Lung (tissue), 12 donors: ENCODE data around the gene CDH23. TPM values are rescaled to one million over a fixed set of nuclear protein-coding genes. Genes with fewer than 3 reads are reported as not detected.

ENCODE experiments used
- ATAC-seq: fragments of 200-7000 bp; cut with Tn5 transposase; one replicate; pipeline ENCODE4 v1.9.1; 2020; ENCODE audit warnings: moderate number of reproducible peaks; ENCODE audit not compliant: insufficient read depth, low FRiP score
- DNase-seq, 3 donors: peaks; one replicate each; pipeline ENCODE4 v3.0.0-alpha.2; 2013 to 2017
- H3K27ac ChIP-seq, 2 donors: one replicate each; pipeline ENCODE4 v1.5.1; 2013; ENCODE audit warnings: mild to moderate bottlenecking in 2 of 2, moderate library complexity in 2 of 2, control low read depth in 1 of 2, inconsistent platforms in 1 of 2, low read depth in 1 of 2, low read length in 1 of 2
- H3K27me3 ChIP-seq, 3 donors: one replicate each; pipeline ENCODE4 v1.5.1; 2013; ENCODE audit warnings: low read length in 2 of 3; ENCODE audit not compliant: control insufficient read depth in 3 of 3, insufficient read depth in 3 of 3
- H3K36me3 ChIP-seq, 4 donors: one replicate each; pipeline ENCODE4 v1.5.1; 2013; ENCODE audit warnings: low read length in 4 of 4, mild to moderate bottlenecking in 1 of 4, moderate library complexity in 1 of 4; ENCODE audit not compliant: control insufficient read depth in 4 of 4, insufficient read depth in 4 of 4
- H3K4me1 ChIP-seq, 5 donors: one replicate each; pipeline ENCODE4 v1.5.1; 2013; ENCODE audit warnings: low read length in 5 of 5, mild to moderate bottlenecking in 2 of 5, moderate library complexity in 1 of 5; ENCODE audit not compliant: control insufficient read depth in 5 of 5, insufficient read depth in 5 of 5
- H3K4me3 ChIP-seq: one replicate; pipeline ENCODE4 v1.5.1; 2013; ENCODE audit warnings: mild to moderate bottlenecking, control low read depth, moderate library complexity
- H3K9ac ChIP-seq, 2 donors: one replicate each; pipeline ENCODE4 v1.5.1; 2013; ENCODE audit warnings: low read length in 2 of 2, control low read depth in 1 of 2; ENCODE audit not compliant: insufficient read depth in 1 of 2
- H3K9me3 ChIP-seq, 4 donors: one replicate each; pipeline ENCODE4 v1.5.1; 2013; ENCODE audit warnings: low read length in 3 of 4, mild to moderate bottlenecking in 1 of 4, moderate library complexity in 1 of 4; ENCODE audit not compliant: control insufficient read depth in 4 of 4, insufficient read depth in 3 of 4
- CTCF ChIP-seq: IDR thresholded peaks from 2 replicates; pipeline ENCODE4 v1.5.1; 2012; ENCODE audit warnings: mild to moderate bottlenecking; ENCODE audit errors: control extremely low read depth, extremely low read depth
- WGBS, 2 donors: extraction: QIAGEN DNeasy Blood & Tissue Kit; methylation state at CpG; one replicate each; pipeline ENCODE4 v1.1.7; 2013; 5-methylcytosine and 5-hydroxymethylcytosine counted together
- polyA plus RNA-seq, 2 donors: library from polyadenylated mRNA; stranded (reverse); fragments of 200-250 nt; gene quantifications; one replicate each; pipeline ENCODE4 v1.2.1, GENCODE V29; 2013
- total RNA-seq, 2 donors: library from RNA; depleted of rRNA in 1 of 2; stranded (reverse); fragments of >200 nt in 1 of 2; gene quantifications; one replicate each; pipeline ENCODE4 v1.2.1, GENCODE V29; 2014 to 2021
- donor health status: control.
- donor health status: control.
- donor health status: Bipolar disorder and iron deficiency.
- donor health status: healthy.
- donor health status: DM: yes; HTN: yes; CAD: no.

CDH23 gene
- total and polyA plus RNA-seq, 4 donors = 4.5 to 29.5 (median 6.0) TPM

GRCh38 chr10:71614946-71615345 is 218.2 kb downstream of the CDH23 start:
- TF ChIP-seq CTCF = no peak
- DNase-seq = no peak
- Histone ChIP-seq H3K4me1 (peaks cover 0 to 9% (median 0%) of the 10 kb centered on the region in 5 donors), H3K9ac (no peak overlapping the region), H3K4me3 (no peak overlapping the region), H3K9me3 (no peaks in the 10 kb centered on the region), H3K27ac (no peak overlapping the region), H3K36me3 (no peaks in the 10 kb centered on the region), H3K27me3 (peaks cover 0 to 3% (median 0%) of the 10 kb centered on the region in 3 donors)
- 89 to 94% methylated on average over 5 of the region's 5 CpGs for WGBS, 2 donors
- ATAC-seq = no peak

GRCh38 chr10:71615538-71616329 is 219.0 kb downstream of the CDH23 start:
- DNase-seq (no peak), ATAC-seq (no peak)

GRCh38 chr10:71616817-71617654 is 220.3 kb downstream of the CDH23 start:
- ATAC-seq = no peak
- TF ChIP-seq CTCF = no peak
- peaks cover 0 to under 1% (median 0%) of the 10 kb centered on the region in 3 donors for H3K27me3 ChIP-seq
- peaks cover 6 to 18% (median 12%) of the 10 kb centered on the region in 5 donors for H3K4me1 ChIP-seq
- 93 to 94% methylated on average over 12 of the region's 12 CpGs for WGBS, 2 donors
- H3K27ac ChIP-seq = no peak overlapping the region
- H3K9me3 ChIP-seq = no peaks in the 10 kb centered on the region
- no peaks in the 10 kb centered on the region for H3K36me3 ChIP-seq
- H3K9ac ChIP-seq = no peak overlapping the region
- no peak for DNase-seq
- H3K4me3 ChIP-seq = no peak overlapping the region

More at GRCh38 chr10:71615538-71616329, 219.0 kb downstream of the CDH23 start:
- no peak overlapping the region for H3K4me3 ChIP-seq
- H3K27me3 ChIP-seq = peaks cover 0 to 3% (median 0%) of the 10 kb centered on the region in 3 donors
- no peak overlapping the region for H3K9ac ChIP-seq
- WGBS, 2 donors = 89 to 92% methylated on average over 24 of the region's 24 CpGs
- H3K27ac ChIP-seq = no peak overlapping the region
- peaks cover 2 to 9% (median 5%) of the 10 kb centered on the region in 5 donors for H3K4me1 ChIP-seq
- no peak for TF ChIP-seq CTCF
- no peaks in the 10 kb centered on the region for H3K9me3 ChIP-seq
- no peaks in the 10 kb centered on the region for H3K36me3 ChIP-seq
